GM23248 (cell line): ENCODE results near the gene STH. TPM values are rescaled to one million over a fixed set of nuclear protein-coding genes. Genes with fewer than 3 reads are reported as not detected.

Experiments used
- DNase-seq: peaks from one replicate; pipeline ENCODE4 v3.0.0-alpha.2; 2015
- H2AFZ ChIP-seq: fragments of 200-600 bp; sonication (generic); 2 replicates; pipeline ENCODE4 v1.6.1; 2016; ENCODE audit warnings: antibody characterized with exemption
- H3F3A ChIP-seq: fragments of 200-600 bp; sonication (generic); 2 replicates; pipeline ENCODE4 v1.6.1; 2016; ENCODE audit warnings: mild to moderate bottlenecking, antibody characterized with exemption, mixed run types; ENCODE audit not compliant: insufficient read depth
- H3K27ac ChIP-seq: fragments of 200-600 bp; sonication (generic); 2 replicates; pipeline ENCODE4 v1.5.1; 2016; ENCODE audit warnings: mild to moderate bottlenecking
- H3K27me3 ChIP-seq: fragments of 200-600 bp; sonication (generic); replicated peaks from 2 replicates; pipeline ENCODE4 v1.6.1; 2016; ENCODE audit warnings: mild to moderate bottlenecking; ENCODE audit not compliant: insufficient read depth
- H3K36me3 ChIP-seq: fragments of 200-600 bp; sonication (generic); 2 replicates; pipeline ENCODE4 v1.6.1; 2016; ENCODE audit warnings: low read depth, mild to moderate bottlenecking
- H3K4me1 ChIP-seq: fragments of 200-600 bp; sonication (generic); 2 replicates; pipeline ENCODE4 v1.6.1; 2016; ENCODE audit warnings: mild to moderate bottlenecking; ENCODE audit not compliant: insufficient read depth
- H3K4me2 ChIP-seq: fragments of 200-600 bp; sonication (generic); one replicate; pipeline ENCODE4 v1.6.1; 2016; ENCODE audit warnings: mild to moderate bottlenecking; ENCODE audit not compliant: unreplicated experiment
- H3K4me3 ChIP-seq: fragments of 200-600 bp; sonication (generic); 2 replicates; pipeline ENCODE4 v1.5.1; 2016; ENCODE audit warnings: mild to moderate bottlenecking
- H3K79me2 ChIP-seq: fragments of 200-600 bp; sonication (generic); 2 replicates; pipeline ENCODE4 v1.6.1; 2016; ENCODE audit warnings: mild to moderate bottlenecking; ENCODE audit not compliant: insufficient read depth
- H3K9ac ChIP-seq: fragments of 200-600 bp; sonication (generic); 2 replicates; pipeline ENCODE4 v1.6.1; 2016; ENCODE audit warnings: mild to moderate bottlenecking
- H3K9me2 ChIP-seq: fragments of 200-600 bp; sonication (generic); 2 replicates; pipeline ENCODE4 v1.6.1; 2016; ENCODE audit warnings: mixed run types, mild to moderate bottlenecking, moderate library complexity; ENCODE audit not compliant: insufficient read depth
- H3K9me3 ChIP-seq: fragments of 200-600 bp; sonication (generic); one replicate; pipeline ENCODE4 v1.6.1; 2017; ENCODE audit warnings: low read depth
- H4K20me1 ChIP-seq: fragments of 200-600 bp; sonication (generic); 2 replicates; pipeline ENCODE4 v1.6.0; 2016; ENCODE audit not compliant: insufficient read depth
- EZH2 ChIP-seq: fragments of 200-600 bp; sonication (generic); IDR thresholded peaks from 2 replicates; pipeline ENCODE4 v1.6.1; 2018; ENCODE audit warnings: antibody characterized with exemption, mild to moderate bottlenecking; ENCODE audit not compliant: insufficient read depth, poor library complexity, severe bottlenecking
- EZH2phosphoT487 ChIP-seq: fragments of 200-600 bp; sonication (generic); IDR thresholded peaks from 2 replicates; pipeline ENCODE4 v1.6.1; 2018; ENCODE audit warnings: antibody characterized with exemption, moderate library complexity, mild to moderate bottlenecking, low read depth; ENCODE audit not compliant: insufficient read depth
- WGBS, 2 experiments: methylation state at CpG; one replicate each; pipeline ENCODE4 v1.1.6; 2015 to 2017; ENCODE audit warnings: low lambda C conversion rate in 2 of 2, low coverage in 1 of 2; ENCODE audit errors: missing lambda C conversion rate in 2 of 2; 5-methylcytosine and 5-hydroxymethylcytosine counted together
- in situ Hi-C: fragments of 300-500 bp; cut with MboI; formaldehyde crosslinking; loops from 2 replicates; pipeline ENCODE4 v1.15.0; 2020
- polyA plus RNA-seq: library from polyadenylated mRNA; unstranded; fragments of >200 nt; fragmentation: Nextera tagmentation; extraction: Ambion mirVana; gene quantifications from 2 replicates; pipeline ENCODE4 v1.2.1, GENCODE V29; 2016
- total RNA-seq: library from RNA; depleted of rRNA; stranded (reverse); fragments of >200 nt; shearing (Covaris generic); gene quantifications from 2 replicates; pipeline ENCODE4 v1.2.3, GENCODE V29; 2014

Gene STH
- total and polyA plus RNA-seq, 2 experiments from 2014 or later, result not detected

GRCh38 chr17:46042246-46042645, 43.2 kb downstream of the STH start:
- no peak overlapping the region for H3K27ac ChIP-seq
- no peak for DNase-seq

GRCh38 chr17:46042925-46043324, 43.9 kb downstream of the STH start:
- H3K36me3 ChIP-seq, result peaks cover 46% of the 10 kb centered on the region
- peaks cover 4% of the 10 kb centered on the region; the same call in 1 of the 2 replicates for H3K4me1 ChIP-seq
- H3K4me3 ChIP-seq, result no peak overlapping the region
- peaks cover 40% of the 10 kb centered on the region for H3K79me2 ChIP-seq
- no peaks in the 10 kb centered on the region for H3K9me2 ChIP-seq
- H2AFZ ChIP-seq, result no peak overlapping the region
- TF ChIP-seq EZH2, result no peak
- no peak for TF ChIP-seq EZH2phosphoT487
- DNase-seq, result no peak
- H3F3A ChIP-seq, result peaks cover 11% of the 10 kb centered on the region
- 89 to 92% methylated on average over 3 of the region's 3 CpGs for WGBS, 2 experiments
- H3K27me3 ChIP-seq, result no peaks in the 10 kb centered on the region
- no peaks in the 10 kb centered on the region for H3K9me3 ChIP-seq
- no peak overlapping the region for H3K9ac ChIP-seq
- no peak overlapping the region for H3K4me2 ChIP-seq
- no peaks in the 10 kb centered on the region for H4K20me1 ChIP-seq
- in situ Hi-C loops, result loop anchor here (10.0 kb wide), 1 partner anchor 62 kb away; no protein-coding TSS in a partner anchor
- no peak overlapping the region for H3K27ac ChIP-seq

More at GRCh38 chr17:46042246-46042645, 43.2 kb downstream of the STH start:
- peaks cover 50% of the 10 kb centered on the region for H3K36me3 ChIP-seq
- H3K9ac ChIP-seq, result no peak overlapping the region
- peaks cover 40% of the 10 kb centered on the region for H3K79me2 ChIP-seq
- no peaks in the 10 kb centered on the region for H3K27me3 ChIP-seq
- H3K9me3 ChIP-seq, result no peaks in the 10 kb centered on the region
- no peak for TF ChIP-seq EZH2phosphoT487
- TF ChIP-seq EZH2, result no peak
- 81 to 87% methylated on average over 2 of the region's 2 CpGs for whole genome bisulfite sequencing, 2 experiments
- peaks cover 4% of the 10 kb centered on the region; the same call in 1 of the 2 replicates for H3K4me1 ChIP-seq
- in situ Hi-C loops, result loop anchor here (10.0 kb wide), 1 partner anchor 63 kb away; no protein-coding TSS in a partner anchor
- no peak overlapping the region for H2AFZ ChIP-seq
- no peaks in the 10 kb centered on the region for H4K20me1 ChIP-seq
- no peaks in the 10 kb centered on the region for H3K9me2 ChIP-seq
- H3K4me3 ChIP-seq, result no peak overlapping the region
- no peak overlapping the region for H3K4me2 ChIP-seq
- peaks cover 11% of the 10 kb centered on the region for H3F3A ChIP-seq

GRCh38 chr17:46043606-46044005, 44.6 kb downstream of the STH start:
- Histone ChIP-seq H3K36me3 (peaks cover 43% of the 10 kb centered on the region), H2AFZ (no peak overlapping the region), H3K27ac (no peak overlapping the region), H3K4me3 (no peak overlapping the region), H4K20me1 (no peaks in the 10 kb centered on the region), H3K9me3 (no peaks in the 10 kb centered on the region), H3K79me2 (peaks cover 40% of the 10 kb centered on the region), H3F3A (peaks cover 11% of the 10 kb centered on the region), H3K4me2 (no peak overlapping the region), H3K27me3 (no peaks in the 10 kb centered on the region), H3K4me1 (peaks cover 4% of the 10 kb centered on the region; the same call in 1 of the 2 replicates), H3K9ac (no peak overlapping the region), H3K9me2 (no peaks in the 10 kb centered on the region)
- TF ChIP-seq EZH2, result no peak
- no peak for TF ChIP-seq EZH2phosphoT487
- in situ Hi-C loops, result loop anchor here (10.0 kb wide), 1 partner anchor 61 kb away; no protein-coding TSS in a partner anchor
- no peak for DNase-seq
- WGBS, 2 experiments, result 91 to 94% methylated on average over 3 of the region's 3 CpGs

- H3K27ac ChIP-seq, result peak overlapping the region; percentile 34
These were observed 45.4 kb downstream of the STH start for GRCh38 chr17:46044286-46044928.

More at GRCh38 chr17:46044286-46044928, 45.4 kb downstream of the STH start:
- peaks cover 11% of the 10 kb centered on the region for H3F3A ChIP-seq
- H2AFZ ChIP-seq, result no peak overlapping the region
- H3K4me2 ChIP-seq, result no peak overlapping the region
- WGBS, 2 experiments, result 29 to 32% methylated on average over 5 of the region's 5 CpGs
- TF ChIP-seq EZH2phosphoT487 (no peak), EZH2 (no peak)
- peak; percentile 95 for DNase-seq
- in situ Hi-C loops, result loop anchor here (10.0 kb wide), 1 partner anchor 60 kb away; no protein-coding TSS in a partner anchor
- no peaks in the 10 kb centered on the region for H3K9me3 ChIP-seq
- no peaks in the 10 kb centered on the region for H4K20me1 ChIP-seq
- H3K36me3 ChIP-seq, result peaks cover 37% of the 10 kb centered on the region
- no peaks in the 10 kb centered on the region for H3K9me2 ChIP-seq
- no peaks in the 10 kb centered on the region for H3K27me3 ChIP-seq
- H3K4me1 ChIP-seq, result peaks cover 4% of the 10 kb centered on the region; the same call in 1 of the 2 replicates
- peaks cover 40% of the 10 kb centered on the region for H3K79me2 ChIP-seq
- H3K4me3 ChIP-seq, result no peak overlapping the region
- H3K9ac ChIP-seq, result no peak overlapping the region
